ENCODE results near the gene FUBP1.
"Not testable (repeated sequence)": the region's sequence is repeated elsewhere in the genome, so short reads cannot be mapped to it uniquely, and the experiment has no call there.

Gene FUBP1

GRCh38 chr1:77978969-77979876 is at the start of gene FUBP1:
TSS of gene FUBP1 (minus strand) at chr1:77979072. CDS start at chr1:77979004, 68 bp downstream.
- DNase-seq: peak; percentile 97 to 99

GRCh38 chr1:78021134-78021533 is 42.3 kb upstream of the FUBP1 start:
- DNase-seq: not testable (repeated sequence)

GRCh38 chr1:78019024-78019423 is 40.2 kb upstream of the FUBP1 start:
- no peak for DNase-seq

GRCh38 chr1:78015148-78015547 is 36.3 kb upstream of the FUBP1 start:
- DNase-seq: no peak

GRCh38 chr1:78011050-78011449 is 32.2 kb upstream of the FUBP1 start:
- no peak for DNase-seq

GRCh38 chr1:78009836-78010235 is 31.0 kb upstream of the FUBP1 start:
- DNase-seq: no peak

- no peak for DNase-seq
These were observed 30.4 kb upstream of the FUBP1 start for GRCh38 chr1:78009276-78009675.

- no peak for DNase-seq
These were observed 28.9 kb upstream of the FUBP1 start for GRCh38 chr1:78007677-78008341.

GRCh38 chr1:78006521-78006920 is 27.6 kb upstream of the FUBP1 start:
- peak in 1 of 2 experiments; percentile 7 for DNase-seq

GRCh38 chr1:78005755-78006154 is 26.9 kb upstream of the FUBP1 start:
- DNase-seq: peak in 1 of 2 experiments; percentile 19

- DNase-seq: no peak
These were observed 26.5 kb upstream of the FUBP1 start for GRCh38 chr1:78005448-78005722.

- DNase-seq: peak; percentile 93 to 95
These were observed 26.0 kb upstream of the FUBP1 start, which contains the start of gene DNAJB4 for GRCh38 chr1:78004719-78005447. TSS of gene DNAJB4 (plus strand) at chr1:78004939. CDS start at chr1:78005111, 172 bp downstream.

GRCh38 chr1:78003882-78004718 is 25.2 kb upstream of the FUBP1 start:
- DNase-seq: peak; percentile 83 to 87

GRCh38 chr1:78003070-78003746 is 24.3 kb upstream of the FUBP1 start:
- DNase-seq: peak in 1 of 2 experiments; percentile 17

GRCh38 chr1:78000536-78000935 is 21.7 kb upstream of the FUBP1 start:
- not testable (repeated sequence) for DNase-seq

GRCh38 chr1:77996734-77997133 is 17.9 kb upstream of the FUBP1 start:
- DNase-seq: no peak

GRCh38 chr1:77994117-77994705 is 15.3 kb upstream of the FUBP1 start:
- DNase-seq: no peak

GRCh38 chr1:77991638-77992037 is 12.8 kb upstream of the FUBP1 start:
- no peak for DNase-seq

GRCh38 chr1:77990629-77991204 is 11.8 kb upstream of the FUBP1 start:
- no peak for DNase-seq

GRCh38 chr1:77989744-77990143 is 10.9 kb upstream of the FUBP1 start:
- no peak for DNase-seq

- DNase-seq: no peak
These were observed 9.0 kb upstream of the FUBP1 start for GRCh38 chr1:77987919-77988318.
